ENCODE measurements around the gene CGB1.
A peak's percentile ranks its signal among the peaks of the same experiment; 100 is the strongest.

Gene CGB1

GRCh38 chr19:49020931-49021895, 15.5 kb downstream of the CGB1 start:
- DNase-seq: no peak

GRCh38 chr19:49020342-49020741, 16.4 kb downstream of the CGB1 start:
- no peak for DNase-seq

- DNase-seq: peak; percentile 65 to 74
These were observed 17.3 kb downstream of the CGB1 start for GRCh38 chr19:49019242-49019932.

- DNase-seq: peak in 1 of 2 donors; percentile 24
These were observed 18.1 kb downstream of the CGB1 start for GRCh38 chr19:49018388-49019241.

GRCh38 chr19:49017666-49018351, 18.9 kb downstream of the CGB1 start:
- peak; percentile 65 to 68 for DNase-seq

GRCh38 chr19:49017041-49017665, 19.5 kb downstream of the CGB1 start, which contains the start of gene LHB:
Gene LHB, minus strand, starts transcription at chr19:49017091. Its CDS starts 10 bp downstream, at chr19:49017081.
- no peak for DNase-seq

GRCh38 chr19:49016067-49016839, 20.4 kb downstream of the CGB1 start:
- DNase-seq: no peak

GRCh38 chr19:49014870-49015255, 21.8 kb downstream of the CGB1 start:
- no peak for DNase-seq

GRCh38 chr19:49014123-49014869, 22.4 kb downstream of the CGB1 start:
- DNase-seq: no peak

GRCh38 chr19:49011194-49011593, 25.5 kb downstream of the CGB1 start:
- no peak for DNase-seq

GRCh38 chr19:49010453-49010852, 26.2 kb downstream of the CGB1 start:
- DNase-seq: no peak

GRCh38 chr19:49009828-49010227, 26.9 kb downstream of the CGB1 start:
- no peak for DNase-seq

- no peak for DNase-seq
These were observed 29.8 kb downstream of the CGB1 start for GRCh38 chr19:49006905-49007304.

- no peak for DNase-seq
These were observed 31.6 kb downstream of the CGB1 start for GRCh38 chr19:49004964-49005614.

- no peak for DNase-seq
These were observed 32.6 kb downstream of the CGB1 start for GRCh38 chr19:49004133-49004532.

GRCh38 chr19:48999481-49000325, 37.0 kb downstream of the CGB1 start:
- DNase-seq: peak; percentile 71 to 76

- DNase-seq: peak; percentile 69 to 70
These were observed 38.7 kb downstream of the CGB1 start for GRCh38 chr19:48997972-48998371.

GRCh38 chr19:48994035-48994386, 42.7 kb downstream of the CGB1 start:
- DNase-seq: no peak

Measured in stimulated activated CD4-positive, alpha-beta T cell treated with anti-CD3 and anti-CD28 coated beads, Interleukin-2, amount 100 ng/mL, for 24 hours (primary cell).